MV-4-11 (cell line): ENCODE measurements around the gene ZFAND4.
"Not testable (repeated sequence)": the region's sequence is repeated elsewhere in the genome, so short reads cannot be mapped to it uniquely, and the experiment has no call there.

Experiments used
- DNase-seq: peaks from one replicate; lab custom pipeline; 2025; lab: John Stamatoyannopoulos, UW

The ZFAND4 gene

DNA sequence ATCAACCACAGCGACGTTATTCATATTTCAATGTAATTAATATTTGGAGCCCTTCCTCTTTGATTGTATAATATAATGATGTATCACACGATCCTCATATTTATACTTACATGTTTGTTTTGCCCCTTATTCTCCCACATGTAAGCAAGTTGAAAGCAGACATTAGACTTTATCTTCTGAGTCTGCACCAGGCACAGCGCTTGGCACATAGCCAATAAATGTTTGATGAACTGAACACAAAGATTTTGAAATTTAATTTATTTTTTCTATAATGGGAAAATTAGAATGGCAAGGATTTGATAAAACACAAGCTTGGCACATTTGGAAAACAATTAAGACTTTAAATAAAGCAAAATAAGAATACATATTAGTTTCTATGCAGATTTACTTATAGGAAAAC lies 31.6 kb downstream of the ZFAND4 start:
- DNase-seq: no peak

DNA sequence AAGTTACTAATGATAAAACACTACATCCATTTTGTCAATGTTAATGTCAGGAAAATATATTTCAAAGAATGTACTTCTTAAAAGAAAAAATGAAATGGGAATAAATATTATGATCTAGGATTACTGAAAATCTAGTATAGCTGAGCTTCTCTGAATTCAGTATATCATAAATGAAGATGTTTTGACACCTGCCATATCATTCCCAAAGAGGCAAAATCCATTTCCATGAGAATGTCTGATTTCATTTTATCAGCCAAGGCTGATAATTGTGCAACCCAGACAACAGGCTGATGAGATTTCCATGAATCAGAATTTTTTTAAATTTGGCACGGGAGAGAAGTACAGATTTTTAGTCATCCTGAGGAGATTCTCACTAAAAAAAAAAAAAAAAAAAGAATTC lies 32.5 kb downstream of the ZFAND4 start:
- DNase-seq: no peak

DNA sequence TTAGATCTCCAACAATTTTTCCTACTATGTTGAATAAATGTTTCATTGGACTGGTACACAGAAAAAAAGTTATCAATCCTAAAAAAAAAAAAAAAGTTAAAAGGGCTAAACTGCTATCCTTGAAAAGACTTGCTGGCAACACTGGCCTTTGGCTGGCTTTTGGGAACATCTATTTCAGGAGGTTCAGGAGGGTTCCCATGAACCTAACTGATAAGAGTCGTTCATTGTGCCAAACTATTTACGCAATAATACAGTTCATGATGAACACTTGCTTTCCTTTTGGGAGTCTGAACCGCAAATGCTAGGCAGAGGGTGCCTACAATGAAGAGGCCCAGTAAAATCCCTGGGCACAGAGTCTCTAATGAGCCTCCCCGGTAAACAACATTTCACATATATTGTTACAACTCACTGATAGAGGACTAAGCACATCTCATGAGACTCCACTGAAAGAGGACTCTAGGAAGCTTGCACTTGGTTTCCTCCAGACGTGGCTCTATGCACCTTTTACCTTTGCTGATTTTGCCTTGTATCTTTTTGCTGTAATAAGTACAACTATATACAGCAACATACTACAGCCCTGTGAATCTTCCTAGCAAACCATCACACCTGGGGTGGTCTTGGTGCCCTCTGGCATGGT lies 45.0 kb downstream of the ZFAND4 start:
- no peak for DNase-seq

GRCh38 chr10:45625879-45626278 lies 46.7 kb downstream of the ZFAND4 start:
- DNase-seq: no peak

GRCh38 chr10:45624724-45625123 lies 47.8 kb downstream of the ZFAND4 start:
- no peak for DNase-seq

DNA sequence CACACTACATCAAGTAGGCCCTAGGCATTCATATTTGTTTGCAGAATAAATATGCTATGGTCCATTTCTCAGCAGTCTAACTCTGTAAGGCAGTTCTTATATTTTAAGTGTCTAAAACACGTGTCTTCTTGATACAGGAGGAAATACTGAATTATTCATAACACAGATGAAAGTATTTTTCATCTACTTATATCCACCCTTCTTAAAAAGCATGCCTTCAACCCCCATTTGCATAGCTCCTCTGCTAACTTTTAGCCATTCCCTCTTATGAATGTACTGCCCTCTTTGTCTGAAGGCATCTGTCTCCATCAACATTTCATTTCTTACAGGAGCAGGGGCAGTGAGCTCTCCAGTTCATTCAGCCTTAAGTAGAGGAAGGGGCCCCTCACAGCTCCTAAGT lies 57.7 kb downstream of the ZFAND4 start:
- DNase-seq: no peak

DNA sequence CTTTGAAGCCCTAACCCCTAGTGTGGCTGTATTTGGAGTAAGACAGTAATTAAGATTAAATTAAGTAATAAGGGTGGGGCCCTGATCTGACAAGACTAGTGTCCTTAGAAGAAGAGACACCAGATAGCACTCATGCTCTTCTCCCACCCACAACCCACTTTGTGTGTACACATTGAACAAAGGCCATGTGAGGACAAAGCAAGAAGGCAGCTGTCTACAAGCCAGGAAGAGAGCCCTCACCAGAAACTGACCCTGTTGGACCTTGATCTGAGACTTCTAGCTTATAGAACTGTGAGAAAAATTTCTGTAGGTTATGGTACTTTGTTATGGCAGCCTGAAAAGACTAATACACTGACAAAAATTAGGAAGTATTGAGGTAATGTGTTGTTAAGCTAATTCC lies 59.8 kb downstream of the ZFAND4 start:
- no peak for DNase-seq

GRCh38 chr10:45608052-45608451 lies 64.5 kb downstream of the ZFAND4 start:
- DNase-seq: no peak

DNA sequence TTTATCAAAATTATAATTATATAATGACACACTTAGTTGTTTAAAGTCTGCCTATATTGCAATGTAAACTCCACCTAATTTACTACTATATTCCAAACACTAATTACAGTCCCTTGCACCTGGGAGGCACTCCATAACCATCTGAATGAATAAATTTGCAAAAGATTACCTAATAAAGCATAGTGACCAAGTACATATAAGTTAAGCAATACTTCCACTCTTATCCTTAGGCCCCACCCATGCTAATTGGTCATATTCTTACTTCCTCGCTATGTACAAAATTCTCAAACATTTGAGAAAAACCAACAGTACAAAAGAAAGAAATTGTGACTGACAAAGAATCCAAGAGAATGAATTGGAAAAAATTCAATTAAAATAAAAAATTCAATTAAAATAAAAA lies 65.3 kb downstream of the ZFAND4 start:
- peak; percentile 18 for DNase-seq

DNA sequence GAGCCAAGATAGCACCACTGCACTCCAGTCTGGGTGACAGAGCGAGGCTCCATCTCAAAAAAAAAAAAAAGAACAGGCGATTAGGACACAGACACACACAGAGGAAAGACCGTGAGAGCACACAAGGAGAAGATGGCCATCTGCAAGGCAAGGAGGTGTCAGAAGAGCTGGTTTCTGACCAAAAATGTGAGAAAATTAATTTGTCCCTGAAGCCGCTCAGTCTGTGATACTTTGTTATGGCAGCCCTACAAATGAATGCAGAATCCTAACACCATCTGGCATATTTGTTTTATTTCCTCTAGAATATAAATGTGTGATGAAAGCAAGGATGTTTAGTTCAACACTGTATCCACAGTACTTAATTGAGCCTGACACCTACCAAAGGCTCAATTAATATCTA lies 69.7 kb downstream of the ZFAND4 start:
- DNase-seq: no peak

DNA sequence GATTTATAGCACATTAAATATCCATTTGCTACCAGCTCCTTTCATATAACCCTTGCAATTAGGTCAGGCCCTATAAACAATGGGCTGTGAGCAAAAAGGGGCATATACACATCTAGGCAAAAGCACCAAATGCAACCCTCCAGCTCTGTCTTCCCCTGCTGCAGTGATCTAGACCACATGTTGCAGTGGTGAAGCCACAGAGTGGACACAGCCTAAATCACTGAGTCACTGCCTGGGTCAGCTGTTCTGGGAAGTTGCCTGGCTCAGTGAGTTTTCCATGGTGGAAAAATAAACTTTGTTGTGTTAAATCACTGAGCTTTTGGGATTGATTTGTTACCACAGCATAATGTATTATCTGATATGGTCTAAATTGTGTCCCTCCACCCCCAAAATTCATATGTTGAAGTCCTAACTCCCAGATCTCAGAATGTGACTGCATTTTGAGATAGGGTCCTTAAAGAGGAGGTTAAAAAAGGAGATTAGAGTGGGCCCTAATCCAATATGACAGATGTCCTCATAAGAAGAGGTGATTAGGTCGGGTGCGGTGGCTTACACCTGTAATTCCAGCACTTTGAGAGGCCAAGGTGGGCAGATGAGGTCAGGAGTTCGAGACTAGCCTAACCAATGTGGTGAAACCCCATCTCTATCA lies 70.4 kb downstream of the ZFAND4 start:
- DNase-seq: no peak

DNA sequence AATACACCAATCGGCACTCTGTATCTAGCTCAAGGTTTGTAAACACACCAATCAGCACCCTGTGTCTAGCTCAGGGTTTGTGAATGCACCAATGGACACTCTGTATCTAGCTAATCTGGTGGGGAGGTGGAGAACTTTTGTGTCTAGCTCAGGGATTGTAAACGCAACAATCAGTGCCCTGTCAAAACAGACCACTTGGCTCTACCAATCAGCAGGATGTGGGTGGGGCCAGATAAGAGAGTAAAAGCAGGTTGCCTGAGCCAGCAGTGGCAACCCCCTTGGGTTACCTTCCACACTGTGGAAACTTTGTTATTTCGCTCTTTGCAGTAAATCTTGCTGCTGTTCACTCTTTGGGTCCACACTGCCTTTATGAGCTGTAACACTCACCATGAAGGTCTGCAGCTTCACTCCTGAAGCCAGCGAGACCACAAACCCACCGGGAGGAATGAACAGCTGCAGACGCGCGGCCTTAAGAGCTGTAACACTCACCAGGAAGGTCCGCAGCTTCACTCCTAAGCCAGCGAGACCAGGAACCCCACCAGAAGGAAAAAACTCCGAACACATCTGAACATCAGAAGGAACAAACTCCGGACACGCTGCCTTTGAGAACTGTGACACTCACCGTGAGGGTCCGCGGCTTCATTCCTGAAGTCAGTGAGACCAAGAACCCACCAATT lies 71.2 kb downstream of the ZFAND4 start:
- not testable (repeated sequence) for DNase-seq

- DNase-seq: not testable (repeated sequence)
These were observed 72.0 kb downstream of the ZFAND4 start for GRCh38 chr10:45600337-45601253.

DNA sequence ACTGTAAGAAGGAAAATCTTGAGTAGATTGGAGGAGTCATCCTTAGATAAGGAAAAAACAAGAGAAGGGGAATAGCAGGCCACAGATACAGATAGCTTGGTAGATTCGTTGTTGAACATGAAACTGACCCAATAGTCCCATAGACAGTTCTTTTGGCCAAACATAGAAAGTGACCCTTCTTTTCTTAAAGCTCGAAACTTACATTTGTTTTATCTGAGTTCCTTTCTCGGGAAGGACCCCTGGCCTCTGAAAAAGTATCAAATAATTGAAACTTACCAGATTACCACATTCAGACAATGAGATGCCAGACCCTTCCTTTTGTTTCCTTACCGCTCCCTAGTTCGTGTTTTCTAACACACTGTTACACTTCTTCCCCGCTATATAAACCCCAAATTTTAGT lies 72.9 kb downstream of the ZFAND4 start:
- no peak for DNase-seq

- no peak for DNase-seq
These were observed 73.5 kb downstream of the ZFAND4 start for GRCh38 chr10:45599021-45599603.

GRCh38 chr10:45596526-45596925 lies 76.0 kb downstream of the ZFAND4 start:
- DNase-seq: no peak

- peak; percentile 83 for DNase-seq
These were observed 78.1 kb downstream of the ZFAND4 start for GRCh38 chr10:45594276-45595157.

DNA sequence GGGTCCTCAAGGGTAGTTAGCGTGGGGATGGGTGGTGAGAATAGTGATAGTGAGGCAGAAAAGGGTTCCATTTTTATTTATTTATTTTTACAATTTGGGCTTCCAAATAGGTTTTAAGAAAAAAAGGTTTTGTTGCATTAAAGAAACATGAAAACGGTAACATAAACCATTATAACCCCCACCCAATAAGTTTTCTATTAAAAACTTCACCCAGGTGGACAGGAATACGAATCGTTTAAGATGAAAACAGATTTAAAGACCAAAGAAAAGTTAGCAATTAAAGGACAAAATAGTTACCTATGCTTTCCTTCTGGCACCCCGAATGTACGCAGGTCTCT lies 78.7 kb downstream of the ZFAND4 start:
- no peak for DNase-seq

DNA sequence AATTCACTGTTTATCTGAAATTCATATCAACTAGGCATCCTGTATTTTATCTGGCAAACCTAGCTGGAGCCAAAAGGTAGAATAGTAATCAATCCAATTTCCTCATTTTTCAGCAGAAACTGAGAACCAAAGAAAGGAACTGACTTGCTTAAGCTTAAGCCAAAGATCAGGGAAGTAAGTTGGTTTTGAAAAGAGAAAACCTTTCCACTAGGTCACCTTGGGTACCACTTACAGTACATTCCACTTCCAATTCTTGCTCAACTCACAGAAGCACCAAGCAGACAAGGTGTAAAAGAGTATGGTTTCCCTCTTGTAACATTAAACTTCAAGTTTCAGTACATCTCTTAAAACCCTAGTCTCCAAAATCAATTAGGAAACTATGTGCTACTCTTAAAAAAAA lies 79.6 kb downstream of the ZFAND4 start:
- DNase-seq: peak; percentile 63

- no peak for DNase-seq
These were observed 80.1 kb downstream of the ZFAND4 start for GRCh38 chr10:45592432-45592831.

- DNase-seq: no peak
These were observed 81.3 kb downstream of the ZFAND4 start for GRCh38 chr10:45591280-45591679.
